NB4 (cell line): Measurements from ENCODE around the gene CEP19.
"Not testable (repeated sequence)": the region's sequence is repeated elsewhere in the genome, so short reads cannot be mapped to it uniquely, and the experiment has no call there.

Experiments
- DNase-seq: peaks from one replicate; pipeline ENCODE4 v3.0.0; 2010; ENCODE audit warnings: low read depth
- H3K4me3 ChIP-seq: one replicate; pipeline ENCODE4 v1.5.1; 2011; ENCODE audit warnings: mild to moderate bottlenecking, low read depth, low read length, moderate library complexity
- MYC ChIP-seq: IDR thresholded peaks from 2 replicates; pipeline ENCODE4 v1.6.1; 2011; ENCODE audit warnings: low read depth, low read length
- POLR2A ChIP-seq: IDR thresholded peaks from 2 replicates; pipeline ENCODE4 v1.6.1; 2011; ENCODE audit warnings: mild to moderate bottlenecking; ENCODE audit not compliant: insufficient read length; ENCODE audit errors: extremely low read depth
- TF ChIP-seq, protein P1 (sequence below): IDR thresholded peaks from one replicate; pipeline ENCODE4 v1.5.1; 2012; ENCODE audit warnings: low read depth, low read length
- TF ChIP-seq, protein P2 (sequence below): IDR thresholded peaks from 2 replicates; pipeline ENCODE4 v1.6.1; 2011; ENCODE audit warnings: low read depth, low read length

Gene CEP19

DNA sequence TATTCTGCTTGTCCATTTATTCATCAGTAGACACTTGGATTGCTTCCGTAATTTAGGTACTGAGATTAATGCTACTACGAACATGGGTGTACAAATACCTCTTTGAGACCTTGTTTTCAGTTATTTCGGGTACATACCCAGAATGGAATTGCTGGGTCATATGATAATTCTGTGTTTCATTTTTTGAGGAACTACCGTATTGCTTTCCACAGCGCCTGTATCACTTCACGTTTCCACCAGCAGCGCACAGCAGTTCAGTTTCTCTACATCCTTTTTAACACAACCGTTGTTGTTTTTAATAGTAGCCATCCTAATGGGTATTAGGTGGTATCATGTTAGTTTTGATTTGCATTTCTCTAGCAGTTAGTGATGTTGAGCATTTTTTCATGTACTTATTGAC is 37.1 kb upstream of the CEP19 start:
- TF ChIP-seq, protein P1, sequence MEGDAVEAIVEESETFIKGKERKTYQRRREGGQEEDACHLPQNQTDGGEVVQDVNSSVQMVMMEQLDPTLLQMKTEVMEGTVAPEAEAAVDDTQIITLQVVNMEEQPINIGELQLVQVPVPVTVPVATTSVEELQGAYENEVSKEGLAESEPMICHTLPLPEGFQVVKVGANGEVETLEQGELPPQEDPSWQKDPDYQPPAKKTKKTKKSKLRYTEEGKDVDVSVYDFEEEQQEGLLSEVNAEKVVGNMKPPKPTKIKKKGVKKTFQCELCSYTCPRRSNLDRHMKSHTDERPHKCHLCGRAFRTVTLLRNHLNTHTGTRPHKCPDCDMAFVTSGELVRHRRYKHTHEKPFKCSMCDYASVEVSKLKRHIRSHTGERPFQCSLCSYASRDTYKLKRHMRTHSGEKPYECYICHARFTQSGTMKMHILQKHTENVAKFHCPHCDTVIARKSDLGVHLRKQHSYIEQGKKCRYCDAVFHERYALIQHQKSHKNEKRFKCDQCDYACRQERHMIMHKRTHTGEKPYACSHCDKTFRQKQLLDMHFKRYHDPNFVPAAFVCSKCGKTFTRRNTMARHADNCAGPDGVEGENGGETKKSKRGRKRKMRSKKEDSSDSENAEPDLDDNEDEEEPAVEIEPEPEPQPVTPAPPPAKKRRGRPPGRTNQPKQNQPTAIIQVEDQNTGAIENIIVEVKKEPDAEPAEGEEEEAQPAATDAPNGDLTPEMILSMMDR = no peak
- TF ChIP-seq POLR2A = no peak
- TF ChIP-seq MYC = no peak
- TF ChIP-seq, protein P2, sequence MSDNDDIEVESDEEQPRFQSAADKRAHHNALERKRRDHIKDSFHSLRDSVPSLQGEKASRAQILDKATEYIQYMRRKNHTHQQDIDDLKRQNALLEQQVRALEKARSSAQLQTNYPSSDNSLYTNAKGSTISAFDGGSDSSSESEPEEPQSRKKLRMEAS = no peak
- no peak for DNase-seq
- no peak overlapping the region for H3K4me3 ChIP-seq

DNA sequence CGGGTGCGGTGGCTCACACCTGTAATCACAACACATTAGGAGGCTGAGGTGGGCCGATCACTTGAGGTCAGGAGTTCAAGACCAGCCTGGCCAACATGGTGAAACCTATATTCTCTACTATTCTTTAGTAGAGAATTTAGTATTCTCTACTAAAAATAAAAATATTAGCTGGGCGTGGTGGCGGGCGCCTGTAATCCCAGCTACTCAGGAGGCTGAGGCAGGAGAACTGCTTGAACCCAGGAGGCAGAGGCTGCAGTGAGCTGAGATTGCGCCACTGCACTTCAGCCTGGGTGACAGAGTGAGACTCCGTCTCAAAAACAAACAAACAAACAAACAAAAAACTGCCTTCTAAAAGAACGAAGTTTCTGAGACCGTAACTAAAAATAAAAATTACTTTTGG is 31.5 kb upstream of the CEP19 start:
- not testable (repeated sequence) for DNase-seq
- H3K4me3 ChIP-seq = peak overlapping the region; percentile 32

DNA sequence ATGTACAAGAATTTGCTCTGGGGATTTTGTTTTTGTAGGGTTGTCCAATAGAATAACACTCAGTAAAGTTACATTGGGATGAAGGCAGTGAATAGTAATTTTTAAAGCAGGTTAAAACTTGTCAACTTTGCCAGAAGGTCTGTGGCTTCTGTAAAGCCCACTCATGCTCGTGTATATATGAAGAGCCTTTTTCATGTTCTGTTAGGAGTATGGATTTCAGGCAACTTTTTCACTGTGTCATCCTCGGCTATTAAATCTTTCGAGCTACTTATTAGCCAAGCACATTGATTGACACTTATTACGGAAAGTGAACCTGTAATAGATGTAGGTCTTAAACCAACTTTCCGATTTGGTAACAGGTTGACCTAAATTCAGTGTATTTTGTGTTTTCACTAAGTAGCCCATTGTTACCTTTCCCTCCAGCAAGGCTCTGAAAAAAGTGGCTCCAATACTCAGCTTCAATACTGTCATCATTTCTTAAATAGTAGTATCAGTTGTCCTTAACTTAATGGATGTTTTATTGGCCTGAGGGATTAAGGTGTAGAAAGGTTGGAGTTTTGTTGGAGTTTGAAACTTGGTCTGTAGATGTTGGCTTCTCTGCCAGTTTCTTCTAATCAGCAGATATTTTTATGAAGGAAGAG is 29.3 kb upstream of the CEP19 start:
- TF ChIP-seq MYC (no peak), POLR2A (no peak)
- TF ChIP-seq, protein P1 = no peak
- TF ChIP-seq, protein P2 = no peak
- peak overlapping the region; percentile 81 for H3K4me3 ChIP-seq
- no peak for DNase-seq

DNA sequence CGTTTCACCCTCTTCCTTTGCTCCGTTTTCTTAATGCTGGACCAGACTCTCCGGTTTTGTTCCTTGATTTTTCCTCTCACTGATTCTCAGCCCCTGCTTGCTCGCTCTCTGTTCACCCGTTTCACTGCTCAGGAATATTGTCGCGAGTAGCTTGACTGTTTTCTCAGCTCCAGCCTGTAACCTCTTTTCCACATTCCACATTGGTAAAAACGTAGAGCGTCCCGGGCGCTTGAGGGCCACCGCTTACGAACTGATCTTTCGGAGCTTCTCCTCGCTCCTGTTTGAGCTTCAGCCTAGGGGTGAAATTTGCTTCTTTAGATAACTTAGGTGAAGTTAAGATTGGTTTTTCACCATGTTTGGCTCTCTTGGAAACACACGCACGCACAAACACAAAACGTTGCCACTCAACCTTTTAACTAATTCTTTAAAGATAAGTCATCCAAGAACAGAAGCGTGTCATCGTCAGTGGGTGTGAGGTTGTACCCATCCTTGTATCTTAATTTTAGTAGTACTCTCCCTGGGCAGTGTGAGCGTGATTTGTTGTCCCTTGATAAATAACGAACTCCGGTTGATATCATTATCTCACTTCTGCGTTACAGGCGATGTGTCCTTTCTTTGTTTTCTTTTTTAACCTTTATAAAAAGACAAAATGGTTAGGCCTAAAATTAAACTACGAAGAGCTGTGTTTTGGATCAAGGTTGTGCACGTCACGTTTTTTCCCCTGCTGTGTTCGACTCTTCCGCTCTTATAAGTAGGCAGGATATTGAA is 28.6 kb upstream of the CEP19 start:
- H3K4me3 ChIP-seq = peak overlapping the region; percentile 81
- peak; percentile 51 for DNase-seq
- TF ChIP-seq, protein P2 = no peak
- TF ChIP-seq POLR2A = no peak

DNA sequence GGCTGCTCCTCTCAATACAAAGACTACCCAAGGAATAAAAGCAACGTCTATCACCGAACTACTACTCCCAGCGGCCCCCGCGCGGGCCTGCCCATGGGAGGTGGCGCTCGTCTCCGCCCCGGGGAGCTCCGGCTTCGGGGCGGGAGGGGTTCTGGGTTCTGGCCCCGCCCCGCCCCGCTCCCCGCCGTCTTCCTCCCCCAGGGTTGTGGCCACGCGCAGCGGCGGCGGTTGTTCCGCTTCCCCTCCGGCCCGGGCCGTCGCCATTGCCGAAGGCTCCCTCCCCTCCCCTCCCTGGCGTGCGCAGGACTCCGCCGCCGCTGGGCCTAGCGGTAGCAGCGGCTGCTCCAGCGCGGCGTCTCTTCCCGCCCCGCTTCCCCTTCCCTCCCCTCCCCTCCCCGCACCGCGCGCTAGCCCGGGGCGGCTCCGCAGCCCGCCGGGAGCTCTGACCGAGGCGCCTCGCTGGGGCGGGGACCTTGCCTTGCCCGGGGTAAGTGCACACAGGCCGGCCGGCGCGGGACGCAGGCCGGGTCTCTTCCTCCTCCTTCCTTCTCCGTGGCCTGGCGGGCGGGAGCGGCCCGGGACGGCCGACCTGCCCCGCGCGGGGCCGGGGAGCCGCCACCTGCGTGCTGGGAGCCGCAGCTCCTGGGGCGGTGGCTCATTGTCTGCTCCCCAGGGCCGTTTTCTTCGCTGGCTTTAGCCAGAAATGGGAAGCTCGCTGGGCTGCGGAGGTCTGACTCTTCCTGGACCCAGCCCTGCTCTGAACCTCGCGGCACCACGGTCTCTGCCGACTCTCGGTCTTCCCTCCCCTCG is 27.8 kb upstream of the CEP19 start, which contains the start of gene PAK2:
PAK2 (plus strand) TSS at position 187 of the 810 bp plus-strand sequence. CDS start 42,790 bp downstream, outside the sequence.
- TF ChIP-seq, protein P2 = peak; percentile 55
- TF ChIP-seq POLR2A (peak; percentile 45), MYC (peak; percentile 90)
- TF ChIP-seq, protein P1 = no peak
- DNase-seq = peak; percentile 96
- peak within 1 kb of the TSS; percentile 81 for H3K4me3 ChIP-seq

DNA sequence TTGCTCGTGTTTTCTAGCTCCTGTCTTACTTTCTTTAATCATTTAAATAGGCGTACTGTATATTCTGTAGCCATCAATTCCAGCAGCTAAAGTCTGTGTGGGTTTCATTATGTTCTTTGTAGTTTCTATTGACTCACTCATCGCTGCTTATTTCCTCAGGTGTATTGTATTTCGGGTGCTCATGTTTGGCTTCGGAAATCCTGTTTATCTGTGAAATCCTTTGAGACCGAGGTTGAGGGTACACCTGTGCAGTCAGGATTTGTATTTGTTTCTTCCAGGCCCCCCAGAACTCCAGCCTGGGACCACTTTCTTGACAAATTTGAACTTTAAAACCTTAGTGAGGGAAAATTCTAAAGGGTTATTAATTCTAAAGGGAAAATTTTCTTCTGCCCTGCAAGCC is 25.6 kb upstream of the CEP19 start:
- TF ChIP-seq, protein P1 = no peak
- TF ChIP-seq MYC = no peak
- TF ChIP-seq, protein P2 = no peak
- no peak for TF ChIP-seq POLR2A
- no peak overlapping the region for H3K4me3 ChIP-seq
- no peak for DNase-seq
